ENCODE measurements around the gene CHST3.
"Not testable (repeated sequence)": the region's sequence is repeated elsewhere in the genome, so short reads cannot be mapped to it uniquely, and the experiment has no call there.

Gene CHST3, protein sequence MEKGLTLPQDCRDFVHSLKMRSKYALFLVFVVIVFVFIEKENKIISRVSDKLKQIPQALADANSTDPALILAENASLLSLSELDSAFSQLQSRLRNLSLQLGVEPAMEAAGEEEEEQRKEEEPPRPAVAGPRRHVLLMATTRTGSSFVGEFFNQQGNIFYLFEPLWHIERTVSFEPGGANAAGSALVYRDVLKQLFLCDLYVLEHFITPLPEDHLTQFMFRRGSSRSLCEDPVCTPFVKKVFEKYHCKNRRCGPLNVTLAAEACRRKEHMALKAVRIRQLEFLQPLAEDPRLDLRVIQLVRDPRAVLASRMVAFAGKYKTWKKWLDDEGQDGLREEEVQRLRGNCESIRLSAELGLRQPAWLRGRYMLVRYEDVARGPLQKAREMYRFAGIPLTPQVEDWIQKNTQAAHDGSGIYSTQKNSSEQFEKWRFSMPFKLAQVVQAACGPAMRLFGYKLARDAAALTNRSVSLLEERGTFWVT
- total RNA-seq = 0.18 to 1.2 (median 0.73) reads per million in 4 experiments

DNA sequence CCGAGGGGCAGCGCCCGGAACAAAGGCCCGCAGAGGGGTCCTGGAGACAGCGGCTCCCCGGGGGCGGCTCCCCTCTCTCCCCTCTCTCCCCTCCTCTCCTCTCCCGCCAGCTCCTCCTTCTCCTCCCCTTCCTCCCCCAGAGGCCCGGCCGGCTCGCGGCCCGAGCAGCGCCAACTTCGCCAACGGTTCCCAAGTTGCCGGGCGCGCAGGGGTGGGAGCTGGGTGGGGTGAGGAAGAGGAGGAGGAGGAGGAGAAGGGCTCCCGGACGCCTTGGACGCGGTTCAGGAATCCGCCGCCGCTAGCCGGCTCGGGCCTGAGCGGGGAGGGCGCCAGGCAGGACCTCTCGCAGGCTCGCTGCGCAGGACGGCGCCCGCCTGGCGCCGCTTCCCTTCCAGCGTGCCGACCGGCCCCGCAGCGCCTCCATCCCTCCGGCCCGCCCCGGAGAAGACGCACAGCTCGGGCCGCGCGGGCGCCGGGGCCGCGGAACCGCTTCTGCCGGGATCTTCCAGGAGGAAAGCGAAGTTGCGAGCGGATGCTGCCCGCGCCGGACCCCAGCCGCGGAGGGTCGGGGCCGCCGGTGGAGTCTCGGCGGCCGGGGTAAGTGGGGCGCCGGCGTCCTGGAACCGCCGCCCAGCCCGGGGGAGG is at the start of gene CHST3:
CHST3 (plus strand) TSS at position 298 of the 645 bp plus-strand sequence. CDS start 41,448 bp downstream, outside the sequence.
- DNase-seq = no peak

DNA sequence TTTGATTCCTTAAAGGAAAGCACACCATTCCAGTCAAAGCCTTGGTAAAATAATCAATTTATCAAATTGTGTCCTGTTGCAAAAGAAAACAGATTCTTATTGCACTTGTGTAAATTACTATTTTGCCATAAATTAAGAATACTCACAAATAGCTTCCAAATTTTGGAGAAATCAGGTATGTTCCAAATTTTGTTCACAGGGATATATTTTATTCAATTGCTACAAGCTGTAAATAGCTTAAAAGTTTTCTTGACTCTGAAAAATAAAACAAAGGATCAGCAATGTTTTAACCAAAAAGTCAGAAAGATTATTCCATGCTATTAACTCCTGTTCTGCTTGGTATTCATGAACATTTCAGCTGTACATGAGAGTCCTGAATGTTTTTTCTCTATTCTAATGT is 47.4 kb upstream of the CHST3 start:
- no peak for DNase-seq

DNA sequence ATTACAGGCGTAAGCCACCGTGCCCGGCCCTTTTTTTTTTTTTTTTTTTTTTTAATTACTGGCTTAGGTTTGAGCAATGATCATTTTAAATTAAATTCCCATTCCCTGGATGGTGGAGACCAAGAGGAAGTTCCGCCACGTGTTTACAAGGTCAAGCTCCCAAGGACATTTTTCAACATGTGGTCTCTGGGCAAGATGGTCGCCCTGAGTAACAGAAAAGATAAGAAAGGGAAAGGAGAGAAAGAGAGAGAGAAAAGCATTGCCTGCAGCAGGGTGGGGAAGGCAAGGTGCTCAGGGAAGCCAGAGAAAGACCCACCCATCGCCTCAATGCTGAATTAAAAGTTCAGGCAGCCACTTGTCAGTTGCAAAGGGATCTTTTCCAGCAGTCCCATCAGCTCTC is 45.2 kb upstream of the CHST3 start:
- no peak for DNase-seq

DNA sequence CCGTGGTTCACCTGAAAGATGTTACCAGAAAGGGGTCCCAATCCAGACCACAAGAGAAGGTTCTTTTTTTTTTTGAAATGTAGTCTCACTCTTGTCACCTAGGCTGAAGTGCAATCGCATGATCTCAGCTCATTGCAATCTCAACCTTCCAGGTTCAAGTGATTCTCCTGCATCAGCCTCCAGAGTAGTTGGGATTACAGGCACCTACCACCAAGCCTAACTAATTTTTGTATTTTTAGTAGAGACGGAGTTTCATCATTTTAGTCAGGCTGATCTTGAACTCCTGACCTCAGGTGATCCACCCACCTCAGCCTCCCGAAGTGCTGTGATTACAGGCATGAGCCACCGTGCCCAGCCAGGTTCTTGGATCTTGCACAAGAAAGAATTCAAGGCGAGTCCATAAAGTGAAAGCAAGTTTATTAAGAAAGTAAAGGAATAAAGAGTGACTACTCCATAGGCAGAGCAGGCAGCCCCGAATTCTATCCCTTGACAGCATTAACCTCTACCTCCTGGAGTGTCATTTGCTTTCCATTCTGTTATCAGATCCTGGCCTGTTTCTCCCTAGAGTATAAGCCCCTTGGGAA is 44.1 kb upstream of the CHST3 start:
- DNase-seq = not testable (repeated sequence)

DNA sequence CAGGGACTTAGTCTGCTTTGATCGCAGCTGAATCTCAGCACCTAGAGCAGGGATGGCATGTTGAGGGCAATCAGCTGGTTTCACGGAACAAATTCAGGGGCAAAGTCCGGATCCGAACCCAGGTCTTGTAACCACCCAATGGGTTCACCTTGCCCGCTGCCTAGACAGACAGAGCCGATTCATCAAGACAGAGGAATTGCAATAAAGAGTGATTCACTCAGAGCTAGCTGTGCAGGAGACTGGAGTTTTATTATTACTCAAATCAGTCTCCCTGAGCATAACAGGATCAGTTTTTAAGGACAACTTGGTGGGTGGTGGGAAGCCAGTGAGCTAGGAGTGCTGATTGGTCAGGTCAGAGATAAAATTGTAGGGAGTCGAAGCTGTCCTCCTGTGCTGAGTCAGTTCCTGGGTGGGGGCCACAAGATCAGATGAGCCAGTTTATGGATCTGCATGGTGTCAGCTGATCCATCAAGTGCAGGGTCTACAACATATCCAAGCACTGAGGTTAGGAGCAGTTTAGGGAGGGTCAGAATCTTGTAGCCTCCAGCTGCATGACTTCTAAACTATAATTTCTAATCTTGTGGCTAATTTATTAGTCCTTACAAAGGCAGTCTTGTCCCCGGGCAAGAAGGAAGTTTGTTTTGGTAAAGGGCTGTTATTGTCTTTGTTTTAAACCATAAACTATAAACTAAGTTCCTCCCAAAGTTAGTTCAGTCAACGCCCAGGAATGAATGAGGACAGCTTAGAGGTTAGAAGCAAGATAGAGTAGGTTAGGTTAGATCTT is 43.5 kb upstream of the CHST3 start:
- DNase-seq = no peak

DNA sequence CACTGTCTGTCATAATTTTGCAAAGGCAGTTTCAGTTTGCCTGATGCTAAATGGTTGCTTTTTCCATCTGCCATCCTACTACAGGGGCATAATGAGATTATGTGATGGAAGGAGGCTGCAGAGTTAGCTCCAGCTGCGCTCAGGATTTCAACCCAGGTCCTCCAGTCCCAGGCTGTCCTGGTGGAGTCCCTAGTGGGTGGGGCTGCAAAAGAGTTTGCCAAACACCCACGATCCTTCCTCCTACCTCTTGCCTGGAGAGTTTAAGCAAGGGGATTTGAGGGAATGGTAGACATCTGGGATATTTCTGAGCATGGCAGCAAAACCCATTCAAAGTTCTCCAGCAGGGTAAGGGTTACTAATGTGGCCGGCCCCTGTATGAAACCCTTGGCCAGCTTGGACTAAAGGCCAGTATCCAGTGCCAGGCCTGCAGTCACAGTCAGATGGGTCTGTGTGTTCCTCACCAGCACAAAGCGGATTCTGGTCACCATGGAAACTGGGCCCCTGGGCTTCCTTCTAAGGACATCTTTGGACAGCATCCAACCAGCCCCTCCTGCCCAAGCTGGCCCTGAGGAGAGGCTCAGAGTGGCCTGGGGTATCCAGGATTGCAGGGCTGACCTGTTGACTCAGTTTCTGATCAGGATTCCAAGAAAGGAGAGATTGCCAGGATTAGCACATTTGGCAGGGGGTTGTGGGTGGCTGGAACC is 42.7 kb upstream of the CHST3 start:
- no peak for DNase-seq

DNA sequence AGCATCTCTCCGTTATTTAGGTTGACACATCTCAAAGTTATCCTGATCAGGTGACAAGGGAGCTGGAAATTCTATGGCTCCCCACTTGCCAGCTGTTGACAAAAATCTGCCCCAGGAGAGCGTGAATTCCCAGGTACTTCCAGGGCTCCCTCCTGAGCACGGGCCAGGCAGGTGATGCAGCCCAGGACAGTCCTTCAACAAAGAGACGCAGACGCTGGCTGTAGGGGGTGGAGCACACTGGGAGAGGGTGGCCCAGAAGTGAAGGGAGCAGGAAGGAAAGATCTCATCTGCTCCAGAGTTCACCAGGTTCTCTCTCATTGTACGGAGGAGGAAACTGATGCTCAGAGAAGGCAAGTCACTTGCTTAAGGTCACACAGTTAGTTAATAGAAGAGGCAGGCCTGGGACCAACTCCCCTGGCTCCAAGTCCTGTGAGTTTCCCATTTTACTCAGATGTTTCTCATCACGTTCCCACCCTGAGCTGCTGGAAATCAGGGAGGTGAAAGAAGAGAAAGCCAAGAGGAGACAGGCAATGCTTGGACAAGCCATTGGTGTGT is 41.0 kb upstream of the CHST3 start:
- no peak for DNase-seq

DNA sequence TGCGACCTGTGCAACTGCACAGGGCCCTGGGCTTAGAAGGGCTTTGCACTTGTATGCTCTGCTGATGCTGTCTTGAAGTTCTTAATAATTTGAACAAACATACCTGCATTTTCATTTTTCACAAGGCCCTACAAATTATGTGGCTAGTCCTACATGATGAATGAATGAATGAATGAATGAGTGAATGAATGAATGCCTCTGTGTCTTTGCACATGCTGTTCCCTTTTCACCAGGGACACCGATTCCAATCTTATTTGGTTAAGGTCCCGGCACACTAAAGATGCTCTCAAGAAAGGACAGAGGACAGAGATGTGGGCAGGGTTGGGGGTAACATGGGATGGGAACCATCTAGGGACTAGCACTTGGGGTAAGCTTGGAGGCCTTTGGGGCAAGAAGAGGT is 39.4 kb upstream of the CHST3 start:
- DNase-seq = no peak

DNA sequence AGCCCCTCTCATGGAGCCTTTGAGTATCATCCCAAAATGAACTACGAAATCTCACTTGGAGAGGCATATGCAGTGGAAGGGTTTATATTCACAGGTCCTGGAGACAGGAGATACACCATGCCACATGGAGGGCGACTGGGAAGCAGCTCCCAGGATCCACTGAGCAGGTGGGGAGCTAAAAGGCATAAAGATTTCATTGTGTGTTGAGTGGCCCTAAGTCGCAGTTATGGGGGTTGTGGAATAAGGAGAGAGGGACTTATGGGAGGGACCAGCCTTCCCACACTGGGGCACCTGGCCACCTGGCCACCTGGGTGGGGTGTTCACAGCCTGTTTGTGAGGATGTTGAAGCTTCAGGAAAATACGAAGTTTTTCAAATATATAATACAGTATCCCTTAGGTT is 37.0 kb upstream of the CHST3 start:
- DNase-seq = no peak

DNA sequence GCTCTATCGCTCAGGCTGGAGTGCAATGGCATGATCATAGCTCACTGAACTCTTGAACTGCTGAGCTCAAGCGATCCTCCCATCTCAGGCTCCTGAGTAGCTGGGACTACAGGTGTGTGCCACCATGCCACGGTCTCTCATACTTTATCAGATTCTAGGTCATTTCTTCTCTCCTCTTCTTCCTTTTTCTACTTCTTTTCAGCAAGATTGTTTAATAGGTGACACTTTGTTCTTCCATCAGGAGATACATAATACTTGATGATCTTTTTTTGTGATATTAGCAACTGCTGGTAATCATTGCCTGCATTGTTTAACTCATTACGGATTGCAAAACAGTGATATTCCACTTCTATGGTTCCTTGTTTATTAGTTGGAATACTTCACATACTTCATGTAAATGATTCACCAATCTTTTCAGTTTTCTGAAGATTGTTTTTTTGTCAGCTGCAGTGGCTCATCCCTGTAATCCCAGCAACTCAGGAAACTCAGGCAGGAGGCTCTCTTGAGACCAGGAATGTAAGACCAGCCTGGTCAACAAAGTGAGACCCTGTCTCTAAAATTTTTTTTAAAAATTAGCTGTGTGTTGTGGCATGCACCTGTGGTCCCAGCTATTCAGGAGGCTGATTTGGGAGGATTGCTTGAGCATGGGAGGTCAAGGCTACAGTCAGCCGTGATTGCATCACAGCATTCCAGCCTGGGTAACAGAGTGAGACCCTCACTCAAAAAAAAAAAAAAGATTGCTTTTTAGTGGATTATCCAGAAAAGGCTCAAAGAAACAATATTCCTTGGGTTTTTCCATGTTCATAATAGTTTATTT is 36.2 kb upstream of the CHST3 start:
- DNase-seq = no peak

DNA sequence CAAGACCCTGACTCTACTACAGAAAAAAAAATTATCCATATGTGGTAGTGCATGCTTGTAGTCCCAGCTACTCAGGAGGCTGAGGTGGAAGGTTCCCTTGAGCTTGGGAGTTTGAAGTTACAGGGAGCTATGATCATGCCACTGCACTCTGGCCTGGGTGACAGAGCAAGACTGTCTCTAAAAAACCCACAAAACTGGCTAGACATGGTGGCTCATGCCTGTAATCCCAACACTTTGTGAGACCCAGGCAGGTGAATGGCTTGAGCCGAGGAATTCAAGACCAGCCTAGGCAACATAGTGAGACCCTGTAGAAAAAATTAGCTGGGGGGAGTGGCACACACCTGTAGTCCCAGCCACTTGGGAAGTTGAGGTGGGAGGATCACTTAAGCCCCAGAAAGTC is 32.9 kb upstream of the CHST3 start:
- no peak for DNase-seq

DNA sequence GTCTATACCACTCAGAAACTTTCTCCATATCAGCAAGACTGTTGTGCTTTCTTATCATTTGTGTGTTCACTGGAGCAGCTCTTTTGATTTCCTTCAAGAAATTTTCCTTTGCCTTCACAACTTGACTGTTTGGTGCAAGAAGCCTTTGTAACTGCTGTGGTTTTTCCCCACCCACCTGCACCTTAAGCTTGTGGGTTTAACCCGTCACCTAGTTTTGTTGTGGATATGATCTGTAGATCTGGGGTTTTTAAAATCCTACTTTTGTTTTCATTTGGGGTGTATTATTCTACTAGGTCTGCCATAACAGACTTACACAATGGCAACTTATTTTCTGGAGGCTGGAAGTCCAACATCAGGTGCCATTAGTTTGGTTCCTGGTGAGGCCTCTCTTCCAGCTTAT is 30.5 kb upstream of the CHST3 start:
- no peak for DNase-seq

DNA sequence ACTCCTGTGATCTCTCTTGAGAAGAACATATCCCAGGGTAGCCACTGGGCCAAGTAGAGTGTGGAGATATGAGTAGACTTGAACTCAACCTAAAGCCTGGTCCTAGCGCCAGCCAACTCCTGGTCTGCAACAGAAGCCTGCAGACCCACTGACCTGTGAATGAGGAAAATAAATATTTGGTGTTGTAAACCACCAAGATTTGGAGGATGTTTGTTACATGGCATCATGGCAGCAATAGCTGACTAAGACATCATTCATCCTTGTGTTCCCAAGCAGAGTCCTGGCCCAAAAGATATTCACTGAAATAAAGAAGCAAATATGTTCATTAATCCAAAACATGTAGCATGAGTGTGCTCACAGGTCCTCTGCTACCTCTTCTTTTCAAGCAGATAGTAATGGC is 26.0 kb upstream of the CHST3 start:
- DNase-seq = no peak

DNA sequence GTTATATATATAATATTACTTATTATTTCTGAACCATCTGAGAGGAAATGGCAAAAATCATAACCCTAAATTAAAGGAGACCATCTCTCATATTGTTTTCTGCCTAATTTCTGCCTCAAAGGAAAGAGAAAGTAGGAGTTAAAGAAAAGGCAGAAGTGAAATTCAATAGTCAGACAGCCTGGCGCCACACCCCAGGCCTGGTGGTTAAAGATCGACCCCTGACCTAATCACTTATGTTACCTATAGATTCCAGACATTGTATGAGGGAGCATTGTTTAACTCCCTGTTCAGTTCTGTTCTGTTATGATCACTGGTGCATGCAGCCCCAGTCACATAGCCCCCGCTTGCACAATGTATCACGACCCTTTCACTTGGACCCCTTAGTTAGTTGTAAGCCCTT is 24.9 kb upstream of the CHST3 start:
- DNase-seq = no peak

DNA sequence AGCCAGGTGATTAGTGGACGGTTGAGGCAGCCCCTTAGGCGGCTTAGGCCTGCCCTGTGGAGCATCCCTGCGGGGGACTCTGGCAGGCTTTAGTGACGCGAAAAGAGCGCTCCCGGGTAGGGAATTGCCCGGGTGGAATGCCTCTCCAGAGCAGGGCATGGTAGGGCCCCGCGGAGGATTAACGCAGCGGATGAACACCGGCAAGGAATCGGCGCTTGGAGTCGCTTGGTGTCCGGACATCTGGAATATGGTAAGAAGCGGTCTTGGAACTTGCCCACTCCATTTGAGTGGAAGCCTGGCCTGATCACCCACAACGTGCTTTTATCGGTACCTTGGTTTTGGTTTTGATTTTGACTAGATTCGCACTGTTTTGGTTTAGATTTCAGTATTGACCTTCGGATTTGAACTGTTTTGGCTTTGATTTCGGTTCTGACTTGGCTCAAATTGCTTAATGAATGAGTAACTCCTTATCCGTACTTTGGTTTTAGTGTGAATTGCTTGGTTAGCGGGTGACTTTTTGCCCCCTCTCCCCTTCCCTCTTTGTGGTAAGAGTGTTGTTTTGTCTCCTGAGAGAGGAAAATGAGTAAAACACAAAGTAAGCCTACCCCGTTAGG is 24.2 kb upstream of the CHST3 start:
- DNase-seq = no peak

DNA sequence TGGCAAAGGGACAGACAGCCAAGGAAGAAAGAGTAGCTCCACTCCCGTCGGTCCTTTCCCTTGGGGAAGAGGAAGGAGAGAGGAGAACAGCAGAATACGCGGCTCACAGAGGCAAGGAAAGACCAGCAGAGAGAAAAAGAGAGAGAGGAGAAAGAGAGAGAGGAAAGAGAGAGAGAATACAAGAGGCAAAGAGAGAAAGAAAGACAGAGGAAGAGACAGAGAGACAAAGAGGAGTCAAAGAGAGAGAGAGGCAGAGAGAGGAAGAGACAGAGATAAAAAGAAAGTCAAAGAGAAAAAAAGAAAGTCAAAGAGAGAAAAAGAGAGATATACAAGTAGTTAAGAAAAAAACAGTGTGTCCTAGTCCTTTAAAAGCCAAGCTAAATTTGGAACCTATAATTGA is 23.4 kb upstream of the CHST3 start:
- no peak for DNase-seq

DNA sequence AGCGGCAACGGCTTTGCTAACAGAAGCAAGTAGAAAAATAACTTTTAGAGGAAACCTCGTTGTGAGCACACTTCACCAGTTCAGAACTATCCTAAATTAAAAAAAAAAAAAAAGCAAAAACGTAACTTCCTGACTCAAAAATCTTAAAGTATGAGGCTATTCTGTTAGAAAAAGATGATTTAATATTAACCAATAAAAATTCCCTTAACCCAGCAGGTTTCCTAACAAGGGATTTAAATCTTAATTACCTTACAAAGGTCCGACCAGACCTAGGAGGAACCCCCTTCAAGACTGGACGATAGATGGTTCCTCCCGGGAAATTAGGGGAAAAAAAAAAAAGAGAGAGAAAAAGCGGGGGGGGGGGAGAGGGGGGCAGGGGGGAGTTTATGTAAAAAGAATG is 22.9 kb upstream of the CHST3 start:
- DNase-seq = no peak

DNA sequence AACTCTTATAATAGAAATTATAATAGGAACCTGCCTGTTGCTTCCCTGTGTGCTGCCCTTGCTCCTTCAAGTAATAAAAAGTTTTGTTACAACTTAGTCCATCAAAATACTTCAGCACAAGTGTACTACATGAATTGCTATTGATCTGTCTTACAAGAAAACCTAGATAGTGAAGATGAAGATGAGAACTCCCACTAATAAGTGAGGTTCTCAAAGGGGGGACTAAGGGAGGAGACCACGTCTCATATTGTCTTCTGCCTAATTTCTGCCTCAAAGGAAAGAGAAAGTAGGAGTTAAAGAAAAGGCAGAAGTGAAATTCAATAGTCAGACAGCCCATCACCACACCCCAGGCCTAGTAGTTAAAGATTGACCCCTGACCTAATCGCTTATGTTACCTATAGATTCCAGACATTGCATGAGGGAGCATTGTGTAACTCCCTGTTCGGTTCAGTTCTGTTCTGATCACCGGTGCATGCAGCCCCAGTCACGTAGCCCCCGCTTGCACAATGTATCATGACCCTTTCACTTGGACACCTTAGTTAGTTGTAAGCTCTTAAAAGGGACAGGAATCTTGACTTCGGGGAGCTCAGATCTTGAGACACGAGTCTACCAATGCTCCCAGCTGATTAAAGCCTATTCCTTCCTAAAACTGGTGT is 18.2 kb upstream of the CHST3 start:
- no peak for DNase-seq

DNA sequence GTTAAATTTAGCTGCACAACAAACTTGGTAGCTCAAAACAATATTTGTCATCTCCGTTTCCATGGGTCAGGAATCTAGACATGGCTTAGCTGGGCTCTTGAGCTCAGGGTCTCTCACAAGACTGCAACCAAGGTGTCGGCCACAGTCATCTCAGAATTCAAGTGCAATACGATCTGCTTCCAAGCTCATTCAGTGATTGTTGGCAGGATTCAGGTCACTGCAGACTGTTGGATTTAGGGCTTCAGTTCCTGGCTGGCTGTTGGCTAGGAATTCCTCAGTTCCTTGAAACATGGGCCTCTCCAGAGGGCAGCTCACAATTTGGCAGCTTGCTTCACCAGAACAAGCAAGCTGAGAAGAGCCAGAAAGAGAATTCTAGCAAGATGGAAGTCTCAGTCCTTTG is 17.5 kb upstream of the CHST3 start:
- no peak for DNase-seq

DNA sequence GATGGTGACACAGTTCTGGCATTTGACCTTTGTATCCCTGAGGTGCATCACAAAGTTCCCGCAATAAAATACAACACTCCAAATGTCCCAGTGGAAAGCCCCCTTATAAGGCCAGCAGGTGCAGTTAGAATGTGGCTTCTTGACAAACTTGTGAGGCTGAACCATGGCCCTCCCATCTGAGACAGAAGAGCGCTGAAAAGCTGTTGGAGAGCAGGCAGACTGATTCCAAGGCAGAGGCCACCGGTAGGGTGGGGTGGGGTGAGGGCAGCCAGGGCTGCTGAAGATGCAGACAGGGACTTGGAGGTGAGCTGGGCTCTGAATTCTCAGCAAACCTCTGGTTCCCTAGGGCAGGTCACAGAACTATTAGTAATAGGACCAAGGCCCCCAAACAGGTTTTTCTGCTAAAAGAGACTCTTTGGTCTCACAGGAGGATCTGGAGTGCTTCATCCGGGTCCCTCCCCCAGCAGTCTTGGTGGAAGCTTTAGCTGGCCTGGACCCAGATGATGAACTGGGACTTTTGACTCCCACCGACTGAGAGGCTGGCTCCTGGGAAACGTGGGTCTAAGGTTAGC is 15.6 kb upstream of the CHST3 start:
- DNase-seq = no peak

Measured in effector CD8-positive, alpha-beta T cell (primary cell).